HG03060 (cell line): Measurements from ENCODE around the gene NDC1.

Experiments
- ATAC-seq: cut with Tn5 transposase; IDR thresholded peaks from one replicate; pipeline ENCODE4 v1.9.1; 2021; ENCODE audit warnings: low read depth, moderate number of reproducible peaks; ENCODE audit not compliant: unreplicated experiment

Gene NDC1

GRCh38 chr1:53733975-53734649, 104.0 kb downstream of the NDC1 start:
- no peak for ATAC-seq

GRCh38 chr1:53733447-53733931, 104.6 kb downstream of the NDC1 start:
- ATAC-seq, result no peak

GRCh38 chr1:53732912-53733317, 105.2 kb downstream of the NDC1 start:
- no peak for ATAC-seq

- no peak for ATAC-seq
Observed at GRCh38 chr1:53732409-53732808, 105.7 kb downstream of the NDC1 start.

GRCh38 chr1:53731779-53732305, 106.3 kb downstream of the NDC1 start:
- ATAC-seq, result no peak

- ATAC-seq, result no peak
Observed at GRCh38 chr1:53731043-53731600, 107.0 kb downstream of the NDC1 start.

GRCh38 chr1:53730224-53730865, 107.8 kb downstream of the NDC1 start:
- no peak for ATAC-seq

- ATAC-seq, result no peak
Observed at GRCh38 chr1:53729456-53730223, 108.5 kb downstream of the NDC1 start.

- ATAC-seq, result no peak
Observed at GRCh38 chr1:53728702-53729455, 109.2 kb downstream of the NDC1 start.

- ATAC-seq, result no peak
Observed at GRCh38 chr1:53728196-53728595, 109.9 kb downstream of the NDC1 start.

- no peak for ATAC-seq
Observed at GRCh38 chr1:53727461-53728092, 110.5 kb downstream of the NDC1 start.

- no peak for ATAC-seq
Observed at GRCh38 chr1:53726009-53726600, 112.0 kb downstream of the NDC1 start.

GRCh38 chr1:53725238-53725689, 112.8 kb downstream of the NDC1 start:
- no peak for ATAC-seq

GRCh38 chr1:53722025-53722424, 116.1 kb downstream of the NDC1 start:
- ATAC-seq, result no peak

GRCh38 chr1:53721088-53721487, 117.0 kb downstream of the NDC1 start:
- no peak for ATAC-seq

- no peak for ATAC-seq
Observed at GRCh38 chr1:53719469-53719868, 118.6 kb downstream of the NDC1 start.

GRCh38 chr1:53718443-53718842, 119.7 kb downstream of the NDC1 start:
- ATAC-seq, result no peak

- ATAC-seq, result no peak
Observed at GRCh38 chr1:53717025-53717804, 120.9 kb downstream of the NDC1 start.
